A549 (cell line): Measurements from ENCODE around the gene MPI. TPM values are rescaled to one million over a fixed set of nuclear protein-coding genes. Genes with fewer than 3 reads are reported as not detected.
A peak's percentile ranks its signal among the peaks of the same experiment; 100 is the strongest.

Experiments
- ATAC-seq, 2 experiments: fragments of 200-7000 bp in 1 of 2; fragments of >200 bp in 1 of 2; cut with Nextera tagmentation in 1 of 2; cut with Tn5 transposase in 1 of 2; 3 replicates each; pipeline versions ENCODE4 v1.8.0 to v1.9.1; 2018 to 2020; ENCODE audit warnings: mild to moderate bottlenecking in 1 of 2, moderate library complexity in 1 of 2
- CTCF ChIA-PET: fragments of 300-600 bp; sonication (Branson Sonifier 250); formaldehyde crosslinking; extraction: SDS; loops from one replicate; lab custom pipeline; 2021; ENCODE audit warnings: antibody characterized with exemption, inconsistent platforms; lab: Yijun Ruan, JAX
- POLR2A ChIA-PET: fragments of 350-600 bp; formaldehyde crosslinking; extraction: SDS; loops from one replicate; lab custom pipeline; 2021; ENCODE audit warnings: antibody characterized with exemption, inconsistent platforms; lab: Yijun Ruan, JAX
- DNase-seq, 2 experiments: peaks; one replicate each; pipeline versions ENCODE4 v3.0.0 to v3.0.0-alpha.2; 2011 to 2016; ENCODE audit warnings: low read depth in 1 of 2, low spot score in 1 of 2
- FAIRE-seq: peaks from 2 replicates; lab custom pipeline; 2011; peaks lifted over from hg19 to GRCh38; lab: Jason Lieb, UNC
- H3K27ac ChIP-seq, 2 experiments: fragments of >200 bp; sonication (Bioruptor Twin); formaldehyde crosslinking; 3 replicates each; pipeline ENCODE4 v1.5.1; 2016 to 2017
- H3K4me1 ChIP-seq: fragments of >200 bp; sonication (Bioruptor Twin); formaldehyde crosslinking; 3 replicates; pipeline ENCODE4 v1.6.1; 2016
- H3K4me2 ChIP-seq: fragments of >200 bp; sonication (Bioruptor Twin); formaldehyde crosslinking; 3 replicates; pipeline ENCODE4 v1.6.1; 2016
- H3K4me3 ChIP-seq: fragments of >200 bp; sonication (Bioruptor Twin); formaldehyde crosslinking; 3 replicates; pipeline ENCODE4 v1.5.1; 2016
- H3K9me3 ChIP-seq: fragments of >200 bp; sonication (Bioruptor Twin); formaldehyde crosslinking; 3 replicates; pipeline ENCODE4 v1.6.1; 2016
- BHLHE40 ChIP-seq: IDR thresholded peaks from 2 replicates; pipeline ENCODE4 v1.6.1; 2012; ENCODE audit warnings: low read depth, low read length, inconsistent platforms
- CHD2 ChIP-seq: fragments of 150-350 bp; IDR thresholded peaks from 2 replicates; pipeline ENCODE4 v1.6.1; 2014; ENCODE audit warnings: low read length; ENCODE audit not compliant: partially characterized antibody
- ELK1 ChIP-seq: fragments of 150-350 bp; IDR thresholded peaks from 2 replicates; pipeline ENCODE4 v1.6.1; 2014; ENCODE audit warnings: low read depth, mild to moderate bottlenecking, low read length
- FOXS1 ChIP-seq: fragments of 250-450 bp; sonication (Bioruptor Pico); IDR thresholded peaks from 2 replicates; pipeline ENCODE4 v1.5.0; 2020; ENCODE audit warnings: mild to moderate bottlenecking, moderate library complexity
- HEYL ChIP-seq: fragments of 250-450 bp; sonication (Bioruptor Pico); IDR thresholded peaks from 2 replicates; pipeline ENCODE4 v1.8.0; 2021; ENCODE audit warnings: mild to moderate bottlenecking, moderate library complexity
- KDM1A ChIP-seq: fragments of 200-600 bp; sonication (generic); IDR thresholded peaks from 2 replicates; pipeline ENCODE4 v1.6.1; 2016; ENCODE audit warnings: low read depth, mild to moderate bottlenecking
- KDM5A ChIP-seq: fragments of 200-600 bp; sonication (generic); IDR thresholded peaks from 2 replicates; pipeline ENCODE4 v1.6.1; 2016; ENCODE audit warnings: antibody characterized with exemption, mild to moderate bottlenecking
- NPAS2 ChIP-seq: fragments of 250-450 bp; sonication (Bioruptor Pico); IDR thresholded peaks from 2 replicates; pipeline ENCODE4 v1.8.0; 2022; ENCODE audit warnings: mild to moderate bottlenecking, moderate library complexity, borderline replicate concordance
- NR3C1 ChIP-seq: fragments of >200 bp; sonication (Bioruptor Twin); formaldehyde crosslinking; IDR thresholded peaks from 3 replicates; pipeline ENCODE4 v1.6.1; 2017
- POLR2A ChIP-seq: IDR thresholded peaks from 2 replicates; pipeline ENCODE4 v1.6.1; 2012; ENCODE audit warnings: mild to moderate bottlenecking, low read length
- TFCP2L1 ChIP-seq: fragments of 250-450 bp; sonication (Bioruptor Pico); IDR thresholded peaks from 2 replicates; pipeline ENCODE4 v1.5.0; 2021; ENCODE audit warnings: mild to moderate bottlenecking
- ZFP36 ChIP-seq: fragments of 450-650 bp; IDR thresholded peaks from 2 replicates; pipeline ENCODE4 v1.6.1; 2014; ENCODE audit warnings: borderline replicate concordance; ENCODE audit not compliant: partially characterized antibody
- ZNF302 ChIP-seq: fragments of 250-450 bp; sonication (Bioruptor Pico); IDR thresholded peaks from 2 replicates; pipeline ENCODE4 v1.9.0; 2021; ENCODE audit warnings: inconsistent platforms, mild to moderate bottlenecking, moderate library complexity
- WGBS: methylation state at CpG from one replicate; pipeline ENCODE4 v1.1.6; 2017; ENCODE audit errors: missing lambda C conversion rate; 5-methylcytosine and 5-hydroxymethylcytosine counted together
- polyA plus RNA-seq, 4 experiments: library from polyadenylated mRNA; depleted of rRNA in 3 of 4; stranded (reverse); fragments of >200 nt; fragmentation: RNase III in 1 of 4; extraction: RNeasy Plus Mini Kit Qiagen cat#74134 plus additional on column Dnase treatment in 1 of 4; gene quantifications; 2 replicates in 3 of 4; 3 replicates in 1 of 4; pipeline ENCODE4 v1.2.3, GENCODE V29; 2011 to 2017
- TF ChIP-seq, protein P1 (sequence below): fragments of >200 bp; sonication (Bioruptor Twin); formaldehyde crosslinking; IDR thresholded peaks from 3 replicates; pipeline ENCODE4 v1.5.1; 2016
- TF ChIP-seq, protein P2 (sequence below): fragments of >200 bp; sonication (Bioruptor Twin); formaldehyde crosslinking; IDR thresholded peaks from 2 replicates; pipeline ENCODE4 v1.6.1; 2016

Gene MPI
- polyA plus RNA-seq, 2 of the 4 experiments (the other 2 are of a cell fraction), result 39.9 to 53.7 TPM

GRCh38 chr15:74867466-74868038, 22.3 kb upstream of the MPI start:
- ATAC-seq (no peak), FAIRE-seq (no peak)
- H3K27ac ChIP-seq, result no peak overlapping the region
- H3K9me3 ChIP-seq, result no peaks in the 10 kb centered on the region
- H3K4me3 ChIP-seq, result no peak overlapping the region
- CTCF ChIA-PET, result interaction anchor here (1.0 to 1.7 kb wide), 6 partner anchors 9 to 99 kb away, joined by 3 to 4 read pairs (median 3); partner anchors contain the start of gene MPI
- H3K4me1 ChIP-seq, result peaks cover 69% of the 10 kb centered on the region
- TF ChIP-seq ELK1 (no peak), NPAS2 (no peak), BHLHE40 (no peak), KDM5A (no peak)
- TF ChIP-seq, all 56 proteins: peak for 0
- POLR2A ChIA-PET, result interaction anchor here (1.2 kb wide), 1 partner anchor 22 kb away, joined by 3 read pairs; the partner anchor contains the start of gene MPI
- WGBS, result 68% methylated on average over 1 of the region's 1 CpG
- H3K4me2 ChIP-seq, result peak overlapping the region; percentile 1; the same call in 1 of the 3 replicates
- DNase-seq, result no peak

GRCh38 chr15:74868059-74868458, 21.8 kb upstream of the MPI start:
- CTCF ChIA-PET, result interaction anchor here (0.7 to 1.7 kb wide), 7 partner anchors 9 to 99 kb away, joined by 3 to 6 read pairs (median 3); partner anchors contain the start of gene MPI
- FAIRE-seq, result no peak
- POLR2A ChIA-PET, result interaction anchor here (1.2 kb wide), 1 partner anchor 22 kb away, joined by 3 read pairs; the partner anchor contains the start of gene MPI

GRCh38 chr15:74869372-74869725, 20.5 kb upstream of the MPI start:
- Histone ChIP-seq H3K4me1 (peaks cover 54% of the 10 kb centered on the region), H3K4me2 (no peak overlapping the region)

More at GRCh38 chr15:74868059-74868458, 21.8 kb upstream of the MPI start:
- DNase-seq, result no peak
- Histone ChIP-seq H3K4me2 (no peak overlapping the region), H3K9me3 (no peaks in the 10 kb centered on the region), H3K4me3 (no peak overlapping the region), H3K27ac (no peak overlapping the region), H3K4me1 (peaks cover 66% of the 10 kb centered on the region)
- no peak for ATAC-seq
- TF ChIP-seq HEYL (CRISPR knock-in tag) (no peak), CHD2 (no peak), KDM1A (no peak), BHLHE40 (no peak), POLR2A (no peak), NPAS2 (no peak), TFCP2L1 (CRISPR knock-in tag) (no peak), FOXS1 (CRISPR knock-in tag) (no peak), NR3C1 (no peak), ZNF302 (CRISPR knock-in tag) (no peak), ZFP36 (no peak)
- TF ChIP-seq, protein P1, sequence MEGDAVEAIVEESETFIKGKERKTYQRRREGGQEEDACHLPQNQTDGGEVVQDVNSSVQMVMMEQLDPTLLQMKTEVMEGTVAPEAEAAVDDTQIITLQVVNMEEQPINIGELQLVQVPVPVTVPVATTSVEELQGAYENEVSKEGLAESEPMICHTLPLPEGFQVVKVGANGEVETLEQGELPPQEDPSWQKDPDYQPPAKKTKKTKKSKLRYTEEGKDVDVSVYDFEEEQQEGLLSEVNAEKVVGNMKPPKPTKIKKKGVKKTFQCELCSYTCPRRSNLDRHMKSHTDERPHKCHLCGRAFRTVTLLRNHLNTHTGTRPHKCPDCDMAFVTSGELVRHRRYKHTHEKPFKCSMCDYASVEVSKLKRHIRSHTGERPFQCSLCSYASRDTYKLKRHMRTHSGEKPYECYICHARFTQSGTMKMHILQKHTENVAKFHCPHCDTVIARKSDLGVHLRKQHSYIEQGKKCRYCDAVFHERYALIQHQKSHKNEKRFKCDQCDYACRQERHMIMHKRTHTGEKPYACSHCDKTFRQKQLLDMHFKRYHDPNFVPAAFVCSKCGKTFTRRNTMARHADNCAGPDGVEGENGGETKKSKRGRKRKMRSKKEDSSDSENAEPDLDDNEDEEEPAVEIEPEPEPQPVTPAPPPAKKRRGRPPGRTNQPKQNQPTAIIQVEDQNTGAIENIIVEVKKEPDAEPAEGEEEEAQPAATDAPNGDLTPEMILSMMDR, result no peak
- 88% methylated on average over 6 of the region's 6 CpGs for WGBS

More at GRCh38 chr15:74869372-74869725, 20.5 kb upstream of the MPI start:
- ChIA-PET CTCF (interaction anchor here (0.9 to 3.2 kb wide), 5 partner anchors 10 to 235 kb away, joined by 3 to 21 read pairs (median 3); partner anchors contain the start of gene ULK3), POLR2A (interaction anchor here (0.5 to 1.8 kb wide), 2 partner anchors 10 to 37 kb away, joined by 3 to 7 read pairs; partner anchors contain the start of gene FAM219B)
- H3K9me3 ChIP-seq, result no peaks in the 10 kb centered on the region
- TF ChIP-seq, protein P2, sequence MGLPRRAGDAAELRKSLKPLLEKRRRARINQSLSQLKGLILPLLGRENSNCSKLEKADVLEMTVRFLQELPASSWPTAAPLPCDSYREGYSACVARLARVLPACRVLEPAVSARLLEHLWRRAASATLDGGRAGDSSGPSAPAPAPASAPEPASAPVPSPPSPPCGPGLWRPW, result no peak
- no peak for DNase-seq
- no peak for ATAC-seq
- no peak overlapping the region for H3K27ac ChIP-seq
- H3K4me3 ChIP-seq, result no peak overlapping the region
- FAIRE-seq, result no peak
